B cell (primary cell): Measurements from ENCODE around the gene UGT1A7. TPM values are rescaled to one million over a fixed set of nuclear protein-coding genes. Genes with fewer than 3 reads are reported as not detected.

Experiments
- ATAC-seq: fragments of 200-7000 bp; cut with Tn5 transposase; one replicate; pipeline ENCODE4 v1.10.0; 2021; ENCODE audit warnings: low read depth, mild to moderate bottlenecking, moderate number of reproducible peaks, moderate library complexity
- CTCF ChIA-PET: fragments of 350-600 bp; sonication (Branson Sonifier 250); formaldehyde crosslinking; loops from one replicate; lab custom pipeline; 2021; ENCODE audit warnings: antibody characterized with exemption, inconsistent platforms; lab: Charles Lee
- POLR2A ChIA-PET: fragments of 350-600 bp; sonication (Branson Sonifier 250); formaldehyde crosslinking; loops from one replicate; lab custom pipeline; 2021; ENCODE audit warnings: antibody characterized with exemption; lab: Charles Lee
- DNase-seq: peaks from one replicate; pipeline ENCODE4 v3.0.0; 2013
- H2AFZ ChIP-seq: 2 replicates; pipeline ENCODE4 v1.6.1; 2012; ENCODE audit warnings: mild to moderate bottlenecking, low read depth, low read length; ENCODE audit not compliant: insufficient read depth, poor library complexity, severe bottlenecking
- H3K27ac ChIP-seq, 2 donors: 1 replicate in 1 of 2; 2 replicates in 1 of 2; pipeline ENCODE4 v1.5.1; 2012 to 2013; ENCODE audit warnings: low read length in 2 of 2, mild to moderate bottlenecking in 2 of 2, moderate library complexity in 1 of 2
- H3K27me3 ChIP-seq, 4 experiments: fragments of 200-600 bp in 1 of 4; sonication (generic) in 1 of 4; replicated peaks in 1 of 4; 1 replicate in 2 of 4; 2 replicates in 2 of 4; pipeline versions ENCODE4 v1.6.1 to v1.7.0; 2013 to 2016; ENCODE audit warnings: low read length in 3 of 4, mild to moderate bottlenecking in 2 of 4, mixed read lengths in 1 of 4, moderate library complexity in 1 of 4; ENCODE audit not compliant: insufficient read depth in 4 of 4, control insufficient read depth in 3 of 4; ENCODE audit errors: control extremely low read depth in 1 of 4
- H3K36me3 ChIP-seq, 2 experiments: replicated peaks in 1 of 2; 1 replicate in 1 of 2; 2 replicates in 1 of 2; pipeline versions ENCODE4 v1.6.1 to v1.7.1; 2013; ENCODE audit warnings: low read length in 1 of 2; ENCODE audit not compliant: insufficient read depth in 2 of 2, control insufficient read depth in 1 of 2; ENCODE audit errors: control extremely low read depth in 1 of 2, extremely low read depth in 1 of 2
- H3K4me1 ChIP-seq, 2 donors: fragments of 200-600 bp in 1 of 2; sonication (generic) in 1 of 2; 1 replicate in 1 of 2; 2 replicates in 1 of 2; pipeline versions ENCODE4 v1.5.1 to v1.6.1; 2013 to 2017; ENCODE audit warnings: low read length in 2 of 2; ENCODE audit not compliant: control insufficient read depth in 2 of 2, insufficient read depth in 2 of 2
- H3K4me2 ChIP-seq: replicated peaks from 2 replicates; pipeline ENCODE3; 2012; ENCODE audit warnings: mild to moderate bottlenecking, low read depth, low read length; ENCODE audit not compliant: poor library complexity, severe bottlenecking
- H3K4me3 ChIP-seq, 5 experiments: fragments of 200-600 bp in 1 of 5; sonication (generic) in 1 of 5; 1 replicate in 3 of 5; 2 replicates in 2 of 5; pipeline versions ENCODE4 v1.5.1 to v1.7.0; 2011 to 2016; ENCODE audit warnings: low read length in 4 of 5, mild to moderate bottlenecking in 4 of 5, low read depth in 2 of 5, control low read depth in 1 of 5, moderate library complexity in 1 of 5; ENCODE audit not compliant: insufficient read depth in 1 of 5; ENCODE audit errors: control extremely low read depth in 1 of 5, extremely low read depth in 1 of 5
- H3K79me2 ChIP-seq: fragments of 200-600 bp; sonication (generic); one replicate; pipeline ENCODE4 v1.6.0; 2016; ENCODE audit warnings: low read length; ENCODE audit not compliant: control insufficient read depth, insufficient read depth
- H3K9ac ChIP-seq: fragments of 200-600 bp; sonication (generic); 2 replicates; pipeline ENCODE4 v1.6.1; 2017; ENCODE audit warnings: mild to moderate bottlenecking, low read length, moderate library complexity
- H3K9me3 ChIP-seq, 3 donors: one replicate each; pipeline versions ENCODE4 v1.6.1 to v1.7.1; 2013; ENCODE audit warnings: low read length in 2 of 3; ENCODE audit not compliant: control insufficient read depth in 2 of 3, insufficient read depth in 1 of 3; ENCODE audit errors: control extremely low read depth in 1 of 3
- H4K20me1 ChIP-seq: 2 replicates; pipeline ENCODE4 v1.6.0; 2012; ENCODE audit warnings: mild to moderate bottlenecking, low read length; ENCODE audit not compliant: insufficient read depth, control insufficient read depth, poor library complexity, severe bottlenecking
- H3K27ac Mint-ChIP-seq: one replicate; pipeline ENCODE4 v1.8.0; 2021; ENCODE audit warnings: mixed read lengths
- H3K27me3 Mint-ChIP-seq: one replicate; pipeline ENCODE4 v1.8.0; 2021; ENCODE audit warnings: mixed read lengths
- H3K4me1 Mint-ChIP-seq: one replicate; pipeline ENCODE4 v1.8.0; 2021; ENCODE audit warnings: mixed read lengths
- H3K4me3 Mint-ChIP-seq: one replicate; pipeline ENCODE4 v1.8.0; 2021; ENCODE audit warnings: mixed read lengths
- H3K9me3 Mint-ChIP-seq: one replicate; pipeline ENCODE4 v1.8.0; 2022; ENCODE audit warnings: mixed read lengths; ENCODE audit not compliant: insufficient read depth
- CTCF ChIP-seq: fragments of 200-600 bp; IDR thresholded peaks from one replicate; pipeline ENCODE4 v1.8.0; 2022; ENCODE audit warnings: antibody characterized with exemption, mild to moderate bottlenecking
- EZH2 ChIP-seq: IDR thresholded peaks from 2 replicates; pipeline ENCODE4 v1.6.1; 2012; ENCODE audit warnings: borderline replicate concordance, low read depth, mild to moderate bottlenecking, moderate library complexity, low read length; ENCODE audit not compliant: insufficient read depth, poor library complexity, severe bottlenecking
- WGBS: methylation state at CpG from one replicate; pipeline ENCODE4 v1.1.5; 2013; ENCODE audit warnings: missing lambda C conversion rate; ENCODE audit not compliant: insufficient coverage; 5-methylcytosine and 5-hydroxymethylcytosine counted together
- intact Hi-C: fragments of 100-400 bp; cut with micrococcal nuclease; formaldehyde crosslinking; loops from one replicate; pipeline ENCODE4 v1.10.0; 2022
- polyA plus RNA-seq: library from polyadenylated mRNA; depleted of rRNA; stranded (reverse); fragments of >200 nt; gene quantifications from 2 replicates; pipeline ENCODE4 v1.2.3, GENCODE V29; 2012
- total RNA-seq, 2 donors: library from RNA; stranded (reverse); fragments of 120-200 nt in 1 of 2; gene quantifications; 1 replicate in 1 of 2; 2 replicates in 1 of 2; pipeline versions ENCODE4 v1.2.3 to v1.2.4, GENCODE V29; 2013 to 2022

UGT1A7 gene
- total and polyA plus RNA-seq, 2 donors (not counting 1 experiment from before 2014, with no cell fraction given), result not detected

- TF ChIP-seq CTCF, result no peak
- no peak for TF ChIP-seq EZH2
- ATAC-seq, result no peak
- peaks cover 0 to 4% (median 0%) of the 10 kb centered on the region in 4 experiments for H3K27me3 ChIP-seq
- H3K9ac ChIP-seq, result no peak overlapping the region
- H3K4me3 Mint-ChIP-seq, result no peak overlapping the region
- CTCF ChIA-PET, result no interaction called here
- H3K27ac ChIP-seq, result no peak overlapping the region
- H3K4me1 ChIP-seq, result no peaks in the 10 kb centered on the region
- no peaks in the 10 kb centered on the region for H4K20me1 ChIP-seq
- 51% methylated on average over 4 of the region's 7 CpGs for WGBS
- no peak for DNase-seq
- H3K4me2 ChIP-seq, result no peak overlapping the region
- POLR2A ChIA-PET, result no interaction called here
- H3K4me1 Mint-ChIP-seq, result no peaks in the 10 kb centered on the region
- H3K9me3 Mint-ChIP-seq, result peaks cover 2% of the 10 kb centered on the region
- no peak overlapping the region for H3K27ac Mint-ChIP-seq
- H3K9me3 ChIP-seq, result no peaks in the 10 kb centered on the region
- H3K27me3 Mint-ChIP-seq, result peaks cover 13% of the 10 kb centered on the region
- H3K4me3 ChIP-seq, result no peak overlapping the region
- no peaks in the 10 kb centered on the region for H3K36me3 ChIP-seq
- H3K79me2 ChIP-seq, result no peaks in the 10 kb centered on the region
- intact Hi-C loops, result no loop called here
- H2AFZ ChIP-seq, result no peak overlapping the region
Observed at GRCh38 chr2:233799087-233799665, 117.5 kb downstream of the UGT1A7 start.

GRCh38 chr2:233799716-233800115 is 118.0 kb downstream of the UGT1A7 start:
- no peaks in the 10 kb centered on the region for H3K4me1 Mint-ChIP-seq
- Histone ChIP-seq H3K4me2 (no peak overlapping the region), H3K36me3 (no peaks in the 10 kb centered on the region), H3K9ac (no peak overlapping the region), H4K20me1 (no peaks in the 10 kb centered on the region), H3K4me1 (no peaks in the 10 kb centered on the region), H3K9me3 (no peaks in the 10 kb centered on the region), H3K4me3 (no peak overlapping the region), H3K27me3 (peaks cover 0 to 4% (median 0%) of the 10 kb centered on the region in 4 experiments), H2AFZ (no peak overlapping the region), H3K79me2 (no peaks in the 10 kb centered on the region), H3K27ac (no peak overlapping the region)
- H3K4me3 Mint-ChIP-seq, result no peak overlapping the region
- H3K9me3 Mint-ChIP-seq, result peaks cover 2% of the 10 kb centered on the region
- ChIA-PET POLR2A (no interaction called here), CTCF (no interaction called here)
- H3K27ac Mint-ChIP-seq, result no peak overlapping the region
- peaks cover 17% of the 10 kb centered on the region for H3K27me3 Mint-ChIP-seq
- intact Hi-C loops, result no loop called here
- DNase-seq (no peak), ATAC-seq (no peak)
- WGBS, result 44% methylated on average over 4 of the region's 5 CpGs
- TF ChIP-seq CTCF (no peak), EZH2 (no peak)
